AG08396 (cell line): ENCODE measurements around the gene GLP2R.
"Not testable (repeated sequence)": the region's sequence is repeated elsewhere in the genome, so short reads cannot be mapped to it uniquely, and the experiment has no call there.

Experiments
- DNase-seq: peaks from one replicate; pipeline ENCODE4 v3.0.0; 2012; ENCODE audit warnings: low spot score, mixed read lengths

Gene GLP2R

GRCh38 chr17:9825641-9826150, at the start of gene GLP2R:
TSS of gene GLP2R (plus strand) at chr17:9825924. CDS start at chr17:9826064, 140 bp downstream.
- DNase-seq: no peak

GRCh38 chr17:9776911-9777310, 48.8 kb upstream of the GLP2R start:
- no peak for DNase-seq

DNA sequence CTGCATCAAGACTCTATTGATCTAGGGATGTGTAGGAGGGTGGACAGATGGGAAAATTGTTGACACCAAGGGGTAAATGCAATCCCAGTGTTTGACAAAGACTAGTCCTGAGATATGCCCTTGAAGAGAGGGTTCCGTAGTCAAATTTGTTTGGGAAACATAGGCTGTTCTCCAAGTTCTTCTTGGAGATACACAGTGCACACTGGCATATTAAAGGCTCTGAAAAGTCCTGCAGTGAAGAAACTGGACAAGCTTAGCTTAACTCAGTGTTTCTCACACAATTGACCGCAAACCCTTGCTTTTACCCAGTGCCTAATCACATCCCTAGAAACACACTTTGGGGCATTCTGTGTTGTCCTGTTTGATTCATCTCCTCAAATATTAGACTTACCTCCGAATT, 45.2 kb upstream of the GLP2R start:
- no peak for DNase-seq

DNA sequence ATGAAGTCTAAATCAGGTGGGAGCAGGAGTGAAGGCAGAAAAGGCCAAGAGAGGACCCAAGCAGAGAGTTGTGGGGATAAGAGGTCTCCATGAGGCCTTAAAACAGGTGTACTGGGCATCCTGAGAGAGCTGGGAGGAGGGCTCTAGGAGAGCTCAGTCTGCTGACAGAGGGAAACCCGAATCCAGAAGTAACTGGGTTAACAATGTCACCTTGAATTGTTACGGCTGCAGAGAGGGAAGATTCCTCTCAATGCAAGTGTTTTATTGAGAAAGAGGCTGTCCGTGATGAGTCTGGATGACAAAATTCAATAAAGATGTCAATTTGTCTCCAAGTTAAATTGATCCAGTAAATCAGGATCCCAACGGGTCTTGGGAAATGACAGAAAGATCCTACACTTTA, 42.7 kb upstream of the GLP2R start:
- no peak for DNase-seq

DNA sequence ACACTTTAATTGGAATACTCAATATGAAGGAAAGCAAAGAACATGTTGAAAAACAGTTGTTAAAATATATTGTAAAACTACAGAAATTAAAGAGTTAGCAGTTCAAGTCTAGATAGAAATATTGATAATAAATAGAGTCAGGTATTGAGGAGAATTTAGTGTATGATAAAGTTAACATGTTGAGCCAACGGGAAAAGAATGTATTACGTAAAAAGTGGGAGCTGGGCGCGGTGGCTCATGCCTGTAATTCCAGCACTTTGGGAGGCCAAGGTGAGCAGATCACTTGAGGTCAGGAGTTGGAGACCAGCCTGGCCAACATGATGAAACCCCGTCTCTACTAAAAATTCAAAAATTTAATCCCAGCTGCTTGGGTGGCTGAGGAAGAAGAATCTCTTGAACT, 42.3 kb upstream of the GLP2R start:
- not testable (repeated sequence) for DNase-seq

GRCh38 chr17:9784544-9784943, 41.2 kb upstream of the GLP2R start:
- no peak for DNase-seq

DNA sequence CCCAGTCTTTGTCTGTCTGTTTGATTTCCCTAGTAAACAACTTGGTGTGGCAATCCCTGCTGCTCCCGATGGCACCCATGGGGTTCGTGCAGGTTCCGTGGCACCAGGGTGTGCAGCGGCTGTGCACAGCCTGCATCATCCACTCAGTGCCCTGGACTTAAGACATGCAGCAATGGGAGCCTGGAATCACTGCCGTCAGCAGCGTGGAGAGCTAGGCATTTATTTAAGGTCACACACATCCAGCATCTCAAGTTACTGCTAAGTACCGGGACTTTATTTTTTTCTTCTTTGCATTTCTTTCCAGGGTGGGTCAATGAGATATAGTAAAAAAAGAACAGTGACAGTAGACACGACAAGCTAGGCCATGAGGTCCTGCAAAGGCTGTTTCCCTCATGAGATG, 37.1 kb upstream of the GLP2R start:
- DNase-seq: no peak

- DNase-seq: no peak
These were observed 35.4 kb upstream of the GLP2R start for GRCh38 chr17:9790316-9790715.

DNA sequence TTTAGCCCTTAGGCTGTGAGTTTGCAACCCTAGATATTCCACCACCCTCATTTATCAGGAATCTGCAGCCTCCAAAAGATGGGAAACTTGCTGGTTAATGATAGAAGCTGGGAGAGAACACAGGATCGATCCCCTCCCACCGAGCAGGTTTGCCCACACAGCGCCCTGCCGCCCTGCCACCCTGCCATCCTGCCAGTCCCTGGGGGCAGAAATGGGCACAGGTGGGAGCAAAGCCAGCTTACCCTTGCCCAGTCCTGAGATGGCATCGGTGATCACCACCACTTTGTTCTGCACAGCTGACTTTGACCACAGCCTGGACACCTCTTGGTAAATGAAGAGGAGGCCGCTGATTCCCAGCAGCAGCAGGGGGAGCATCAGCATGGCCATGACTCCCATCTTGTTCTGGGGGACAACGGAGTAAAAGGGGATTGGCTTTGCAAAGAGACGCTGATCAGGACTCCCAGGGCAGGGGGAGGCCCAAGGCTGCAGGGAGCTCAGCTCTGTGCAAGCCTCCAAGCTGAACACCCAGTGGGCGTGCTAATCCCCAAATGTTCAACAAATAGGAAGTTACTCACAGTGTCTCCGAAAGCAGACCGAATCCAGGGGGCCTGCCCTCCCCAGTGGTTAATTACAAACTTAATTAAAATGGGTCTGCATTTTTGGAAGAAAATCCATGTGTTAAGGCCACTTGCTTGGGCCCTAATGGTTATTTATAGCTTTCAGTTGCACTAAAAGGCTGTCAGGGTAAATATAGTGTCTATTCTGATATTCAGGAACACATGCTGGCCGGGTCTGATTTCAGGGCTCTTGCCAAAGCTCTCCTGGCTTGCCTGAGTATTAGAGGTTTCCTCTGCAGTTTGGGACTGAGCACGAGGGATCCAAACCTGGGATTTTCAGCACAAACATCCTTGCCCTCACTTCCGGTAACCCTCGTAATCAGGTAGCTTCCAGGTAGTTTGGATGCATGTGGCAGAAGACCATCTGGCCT, 34.5 kb upstream of the GLP2R start, which contains the start of gene DHRS7C:
DHRS7C (minus strand) TSS at position 704 of the 988 bp plus-strand sequence; CDS start at position 396, 308 bp downstream.
- DNase-seq: no peak

- no peak for DNase-seq
These were observed 33.4 kb upstream of the GLP2R start for GRCh38 chr17:9792181-9792840.

DNA sequence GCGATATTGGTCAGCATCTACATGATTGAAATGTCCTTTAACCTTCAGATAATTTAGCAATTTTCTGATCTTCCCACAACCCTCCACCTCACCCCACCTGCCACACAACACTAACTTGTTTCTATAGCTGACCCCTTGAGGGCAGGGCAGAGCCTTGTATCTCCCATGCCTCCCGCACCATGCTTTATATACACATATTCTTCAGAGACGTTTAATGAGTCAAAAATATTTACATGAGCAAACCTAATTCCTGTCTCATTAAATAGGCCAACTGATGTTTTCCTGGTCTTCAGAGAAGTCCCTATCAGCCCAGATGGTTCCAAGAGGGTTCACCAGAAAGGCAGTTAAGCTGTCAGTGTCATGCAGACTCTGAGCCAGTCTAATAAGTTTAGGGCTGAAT, 27.7 kb upstream of the GLP2R start:
- DNase-seq: no peak

DNA sequence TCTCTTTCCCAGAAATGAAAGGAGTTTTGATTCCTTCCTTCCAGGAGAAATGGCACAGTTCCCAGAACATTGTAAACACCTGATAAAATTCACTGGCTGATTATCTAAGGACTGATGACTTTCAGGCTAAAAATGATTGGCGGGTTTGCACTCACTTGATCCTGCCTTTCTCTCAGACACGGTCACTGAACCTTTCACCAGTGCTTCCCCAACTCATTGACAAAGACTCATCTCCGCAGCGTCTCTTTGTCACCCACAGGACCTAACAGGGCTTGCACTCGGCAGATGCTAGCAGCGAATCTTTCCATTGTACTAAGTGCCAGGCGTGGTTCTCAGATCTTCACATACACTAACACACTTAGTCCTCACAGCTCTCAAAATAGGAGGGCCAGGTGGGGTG, 27.0 kb upstream of the GLP2R start:
- no peak for DNase-seq

GRCh38 chr17:9801505-9801904, 24.2 kb upstream of the GLP2R start:
- DNase-seq: no peak

DNA sequence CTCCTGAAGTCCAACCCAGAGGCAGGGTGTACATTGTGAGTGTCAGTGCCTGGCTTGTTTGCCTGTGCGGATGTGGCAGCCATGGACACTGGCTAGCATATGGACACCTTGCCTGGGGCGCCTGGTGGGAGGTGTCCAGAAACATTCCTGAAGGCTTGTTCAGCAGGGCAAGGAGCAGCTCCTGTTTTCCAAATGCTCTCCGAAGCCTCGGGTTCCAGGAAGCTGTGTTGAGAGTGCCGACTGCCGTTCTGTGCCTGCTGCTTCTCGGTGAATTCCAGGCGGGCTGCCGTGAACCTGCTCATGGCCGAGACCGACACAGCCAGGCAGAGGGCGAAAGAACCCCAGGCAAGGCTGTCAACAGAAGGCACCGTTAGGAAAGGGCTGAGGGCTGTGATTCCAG, 23.4 kb upstream of the GLP2R start:
- DNase-seq: no peak

- DNase-seq: no peak
These were observed 23.0 kb upstream of the GLP2R start for GRCh38 chr17:9802697-9803096.

- no peak for DNase-seq
These were observed 20.0 kb upstream of the GLP2R start for GRCh38 chr17:9805769-9806168.

- no peak for DNase-seq
These were observed 19.0 kb upstream of the GLP2R start for GRCh38 chr17:9806699-9807098.

GRCh38 chr17:9809409-9809808, 16.3 kb upstream of the GLP2R start:
- no peak for DNase-seq

DNA sequence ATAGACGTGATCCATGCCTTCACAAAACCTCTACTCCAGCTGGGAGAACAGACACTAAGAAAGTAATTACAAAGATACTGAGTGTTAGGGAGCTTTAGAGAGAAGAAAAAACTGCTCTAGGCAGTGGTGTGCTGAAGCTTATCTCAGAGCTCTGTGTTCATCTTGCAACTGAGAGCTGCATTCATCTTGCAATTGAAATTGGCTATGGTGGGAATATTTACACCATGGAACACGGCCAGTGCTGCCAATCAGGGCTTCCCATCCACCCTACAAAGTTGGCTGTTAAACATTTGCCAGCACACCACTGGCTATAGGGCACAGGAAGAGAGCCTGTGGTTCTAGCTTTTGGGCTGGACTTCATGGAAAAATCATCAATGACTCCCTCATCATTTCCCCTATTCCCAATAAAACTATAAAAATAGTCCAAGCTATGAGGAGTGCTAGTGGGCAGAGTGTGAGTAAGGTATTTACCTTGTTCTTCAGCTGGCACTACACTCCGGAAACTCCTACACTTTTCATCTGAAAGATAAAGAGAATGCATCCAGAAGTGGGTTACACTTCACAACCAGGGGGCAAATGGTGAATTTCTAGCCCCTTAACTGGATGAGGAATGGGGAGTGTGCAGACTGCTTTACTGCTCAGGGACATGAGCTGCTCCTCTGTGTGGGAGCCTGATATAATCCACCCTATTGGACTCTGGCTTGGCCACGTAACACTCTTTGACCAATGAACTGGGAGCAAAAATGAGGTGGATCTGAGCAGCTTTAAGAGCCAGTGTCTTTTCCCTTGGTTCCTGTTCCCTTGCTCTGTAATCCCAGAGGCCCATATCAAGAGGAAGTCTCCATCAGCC, 15.4 kb upstream of the GLP2R start:
- DNase-seq: no peak

DNA sequence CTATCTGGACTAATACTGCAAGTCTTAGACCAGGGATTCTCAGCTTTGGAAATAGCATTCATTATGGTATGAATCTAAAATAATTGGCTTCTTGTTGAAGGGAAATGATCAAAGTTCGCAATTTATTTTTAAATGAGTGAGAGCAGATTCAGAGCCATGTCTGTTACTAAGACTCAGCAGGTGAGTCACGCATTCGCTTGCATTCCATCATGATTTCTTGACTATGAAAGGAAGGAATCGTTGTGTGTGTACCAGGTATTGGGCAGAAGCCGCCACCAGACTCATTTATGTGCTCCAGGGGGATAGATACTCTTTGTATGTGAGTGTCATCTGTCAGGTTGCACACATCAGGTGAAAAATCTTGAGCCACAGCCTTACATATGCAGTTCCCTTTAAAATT, 14.6 kb upstream of the GLP2R start:
- no peak for DNase-seq

GRCh38 chr17:9811537-9811936, 14.2 kb upstream of the GLP2R start:
- no peak for DNase-seq

GRCh38 chr17:9813166-9813565, 12.6 kb upstream of the GLP2R start:
- DNase-seq: no peak
